Left colon (tissue), 2 donors: ENCODE data around the gene TAS2R40. TPM values are rescaled to one million over a fixed set of nuclear protein-coding genes. Genes with fewer than 3 reads are reported as not detected.
A peak's percentile ranks its signal among the peaks of the same experiment; 100 is the strongest.

Source experiments
- ATAC-seq: fragments of 200-7000 bp; cut with Tn5 transposase; one replicate; pipeline ENCODE4 v1.9.1; 2020; ENCODE audit warnings: mild to moderate bottlenecking, moderate library complexity
- DNase-seq, 2 donors: peaks; one replicate each; pipeline ENCODE4 v3.0.0-alpha.2; 2020
- intact Hi-C, 2 donors: fragments of 100-400 bp; cut with DNase I in 1 of 2; cut with micrococcal nuclease in 1 of 2; formaldehyde crosslinking; loops; one replicate each; pipeline versions ENCODE4 v1.11.2 to v1.14.0; 2022; cut with DNase I, micrococcal nuclease
- total RNA-seq, 2 donors: library from RNA; stranded (reverse); fragmentation: NEBNext Ultra II Directional; extraction: Animal tissue kit (Norgen Biotek cat#: 25700); gene quantifications; one replicate each; pipeline ENCODE4 v1.2.1, GENCODE V29; 2021
- donor health status: DM: no; HTN: no; CAD: no.
- donor health status: DM: yes; HTN: yes; CAD: no.

The TAS2R40 gene
- total RNA-seq, 2 donors from 2014 or later, result not detected

DNA sequence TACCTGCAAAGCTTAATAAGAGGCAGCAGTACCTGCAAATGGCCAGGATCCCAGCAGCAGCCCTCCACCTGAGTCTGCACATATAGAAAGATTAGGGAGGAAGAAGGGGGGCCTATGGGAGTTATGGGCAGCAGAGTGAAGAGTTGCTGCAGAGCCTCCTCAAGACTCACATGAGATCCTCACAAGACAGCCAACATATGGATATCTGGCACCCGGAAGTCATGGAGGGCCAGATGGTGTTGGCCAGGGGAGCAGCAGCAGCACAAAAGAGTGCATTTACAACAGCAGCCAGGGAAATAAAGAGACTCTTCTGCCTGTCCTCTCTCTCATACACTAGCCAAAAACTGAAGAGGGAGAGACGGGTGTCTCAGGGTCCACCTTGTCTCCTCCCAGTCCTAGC, 4.0 kb upstream of the TAS2R40 start:
- DNase-seq (no peak), ATAC-seq (no peak)
- intact Hi-C loops, result loop anchor here (10.0 kb wide), 2 partner anchors 213 to 363 kb away; partner anchors contain the start of gene EPHB6 (in 1 of the 2)

DNA sequence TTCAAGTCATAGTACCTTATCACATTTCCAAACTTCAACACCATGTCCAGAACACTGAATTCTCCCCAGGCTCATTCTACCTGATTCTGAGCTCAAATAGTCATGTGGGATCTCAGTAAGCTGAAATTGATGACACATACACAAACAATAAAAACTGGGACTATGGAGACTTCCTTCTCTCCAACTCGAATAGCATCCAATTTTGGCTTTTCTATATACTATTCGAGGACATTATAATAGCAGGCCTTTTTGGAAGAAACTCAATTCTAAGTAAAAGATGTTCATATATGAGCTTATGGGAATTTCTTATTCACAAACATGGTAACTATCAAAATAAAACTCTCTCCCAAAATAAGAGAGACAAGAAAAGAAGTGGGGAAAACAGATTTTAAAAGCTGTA, 551 bp upstream of the TAS2R40 start:
- ATAC-seq (no peak), DNase-seq (no peak)
- intact Hi-C loops, result no loop called here

DNA sequence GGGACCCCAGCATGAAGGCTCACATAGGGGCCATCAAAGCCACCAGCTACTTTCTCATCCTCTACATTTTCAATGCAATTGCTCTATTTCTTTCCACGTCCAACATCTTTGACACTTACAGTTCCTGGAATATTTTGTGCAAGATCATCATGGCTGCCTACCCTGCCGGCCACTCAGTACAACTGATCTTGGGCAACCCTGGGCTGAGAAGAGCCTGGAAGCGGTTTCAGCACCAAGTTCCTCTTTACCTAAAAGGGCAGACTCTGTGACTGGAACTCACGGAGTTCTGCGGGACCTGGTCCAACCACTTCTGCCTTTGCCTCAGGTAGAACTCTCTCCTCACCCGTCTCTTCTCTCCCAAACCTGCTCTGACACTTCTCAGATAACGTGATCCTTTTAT, 945 bp downstream of the TAS2R40 start:
- ATAC-seq, result no peak
- intact Hi-C loops, result no loop called here
- peak in 1 of 2 donors; percentile 33 for DNase-seq

DNA sequence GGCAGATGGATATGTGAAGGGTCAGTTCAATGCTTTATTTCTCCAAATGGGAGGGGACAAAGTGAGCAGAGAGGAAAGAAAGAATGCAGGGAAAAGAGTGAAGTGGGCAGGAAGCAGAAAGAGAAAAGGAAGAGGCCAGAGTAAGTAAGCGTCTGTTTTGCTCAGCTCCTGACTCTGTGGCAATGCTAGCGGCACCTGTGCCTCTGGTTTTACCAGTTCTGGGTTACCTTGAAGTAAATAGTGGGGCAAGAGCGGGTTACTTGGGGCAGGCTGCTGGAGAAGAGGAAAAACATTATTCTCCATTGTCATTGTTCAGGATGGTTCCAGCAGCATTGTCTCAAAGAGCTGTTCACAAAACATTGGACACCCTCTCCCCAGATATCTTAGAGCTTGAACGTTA, 1.9 kb downstream of the TAS2R40 start:
- intact Hi-C loops, result no loop called here
- DNase-seq (no peak), ATAC-seq (no peak)

DNA sequence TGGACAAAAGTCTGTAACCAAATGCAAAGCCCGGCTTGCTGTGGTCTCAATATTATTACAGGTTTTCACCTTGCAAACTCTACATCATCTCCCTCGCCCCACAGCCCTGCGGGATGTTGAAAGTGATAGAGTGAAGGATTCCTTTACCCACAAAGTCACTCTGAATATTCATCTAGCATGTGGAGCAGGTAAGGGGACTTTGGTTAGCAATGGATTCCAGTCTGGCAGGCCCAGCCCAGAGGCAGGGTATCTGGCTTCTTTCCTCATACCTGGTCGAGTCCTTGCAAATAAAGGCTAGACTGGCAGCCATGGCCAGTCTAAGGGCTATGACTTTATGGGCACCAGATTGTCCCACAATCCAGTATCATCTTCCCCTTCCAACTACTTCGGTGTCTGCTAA, 3.2 kb downstream of the TAS2R40 start:
- no peak for ATAC-seq

DNA sequence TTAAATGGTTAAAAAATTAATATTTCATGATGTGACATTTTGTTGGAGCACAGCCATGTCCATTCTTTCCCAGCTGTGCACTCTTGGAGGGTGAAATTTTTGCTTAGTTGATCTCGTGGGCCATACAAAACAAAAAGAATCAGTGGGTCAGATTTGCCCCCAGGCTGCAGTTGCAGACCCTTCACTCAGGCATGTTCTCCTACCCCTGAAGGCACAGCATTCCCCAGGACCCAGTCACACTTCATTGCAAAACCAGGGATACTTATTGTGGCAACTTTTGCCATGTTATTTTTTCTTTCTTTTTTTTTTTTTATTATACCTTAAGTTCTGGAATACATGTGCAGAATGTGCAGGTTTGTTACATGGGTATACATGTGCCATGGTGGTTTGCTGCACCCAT, 6.0 kb downstream of the TAS2R40 start:
- DNase-seq (no peak), ATAC-seq (no peak)
- intact Hi-C loops, result no loop called here

More for the DNA sequence above, 3.2 kb downstream of the TAS2R40 start:
- intact Hi-C loops, result no loop called here
- DNase-seq, result no peak

DNA sequence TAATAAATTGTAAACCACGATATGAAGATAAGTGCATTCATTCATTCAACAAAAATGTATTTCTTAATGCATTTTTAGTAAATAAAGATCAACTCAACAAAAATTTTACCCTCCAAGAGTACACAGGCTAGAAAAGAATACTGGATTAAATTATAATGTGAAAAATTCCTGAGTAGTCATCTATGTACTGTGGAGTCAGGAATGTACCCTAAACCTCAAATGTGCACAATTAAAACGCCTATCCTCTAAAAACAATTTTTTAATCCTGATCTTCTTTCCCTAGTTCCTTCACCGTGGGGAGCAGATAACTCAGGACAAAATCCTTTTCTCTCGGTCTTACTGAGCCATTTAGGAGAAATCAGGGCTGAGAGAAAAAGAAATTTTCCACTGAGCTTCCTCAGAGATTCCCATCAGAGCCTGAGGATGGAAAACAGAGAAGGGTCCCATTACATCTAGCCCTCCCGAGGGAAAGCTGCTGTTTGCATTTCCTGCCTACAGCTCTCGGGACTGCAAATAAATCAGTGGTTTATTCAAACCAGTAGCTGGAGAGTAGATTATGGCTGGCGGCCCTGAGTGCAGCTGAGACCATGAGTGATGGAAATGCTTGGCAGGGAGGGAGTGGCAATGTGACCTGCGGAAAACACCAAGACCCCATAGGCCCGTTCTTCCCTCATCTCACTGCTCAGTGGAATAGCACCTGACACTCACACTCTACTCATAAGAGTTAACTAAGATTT, 7.4 kb downstream of the TAS2R40 start:
- intact Hi-C loops, result no loop called here
- DNase-seq (no peak), ATAC-seq (no peak)

DNA sequence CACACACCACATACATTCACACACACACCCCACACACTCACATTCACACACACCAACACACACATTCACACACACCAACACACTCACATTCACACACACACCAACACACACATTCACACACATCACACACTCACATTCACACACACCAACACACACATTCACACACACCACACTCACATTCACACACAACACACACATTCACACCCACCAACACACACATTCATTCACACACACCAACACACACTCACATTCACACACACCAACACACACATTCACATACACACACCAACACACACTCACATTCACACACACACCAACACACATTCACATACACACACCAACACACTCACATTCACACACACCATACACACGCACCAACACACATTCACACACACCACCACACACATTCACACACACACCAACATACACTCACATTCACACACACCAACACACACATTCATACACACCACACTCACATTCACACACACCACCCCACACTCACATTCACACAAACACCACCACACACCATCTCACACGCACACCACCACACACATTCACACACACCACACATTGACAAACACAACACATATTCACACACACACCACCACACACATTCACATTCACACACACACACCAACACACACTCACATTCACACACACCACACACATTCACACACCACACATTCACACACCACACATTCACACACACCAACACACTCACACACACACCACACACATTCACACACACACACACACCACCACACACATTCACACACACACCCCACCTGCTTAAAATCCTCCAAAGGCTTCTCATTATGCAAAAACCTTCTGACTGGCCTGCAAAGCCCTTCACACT, 9.0 kb downstream of the TAS2R40 start:
- DNase-seq (no peak), ATAC-seq (no peak)
- intact Hi-C loops, result loop anchor here in 1 of 2 donors (10.0 kb wide), 1 partner anchor 74 kb away; no protein-coding TSS in a partner anchor

DNA sequence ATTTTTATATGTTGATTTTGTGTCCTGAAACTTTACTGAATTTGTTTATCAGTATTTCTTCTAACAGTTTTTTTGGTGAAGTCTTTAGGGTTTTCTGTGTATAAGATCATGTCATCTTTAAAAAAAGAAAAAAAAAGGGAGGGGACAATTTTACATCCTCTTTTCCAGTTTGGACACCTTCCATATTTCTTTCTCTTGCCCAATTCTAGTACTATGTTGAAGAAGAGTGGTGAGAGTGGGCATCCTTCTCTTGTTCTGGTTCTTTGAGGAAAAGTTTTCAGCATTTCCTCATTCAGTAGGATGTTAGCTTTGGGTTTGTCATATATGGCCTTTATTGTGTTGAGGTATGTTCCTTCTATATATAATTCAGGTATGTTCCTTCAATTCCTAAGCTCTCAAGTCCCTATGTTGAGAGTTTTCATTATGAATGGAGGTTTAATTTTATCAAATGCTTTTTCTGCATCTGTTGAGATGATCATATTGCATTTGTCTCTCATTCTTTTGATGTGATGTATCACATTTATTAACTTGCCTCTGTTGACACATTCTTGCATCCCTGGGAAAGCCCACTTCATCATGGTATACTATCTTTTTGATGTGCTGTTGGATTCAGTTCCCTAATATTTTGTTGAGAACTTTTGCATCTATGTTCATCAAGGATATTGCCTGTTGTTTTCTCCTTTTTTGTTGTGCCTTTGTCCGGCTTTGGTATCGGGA, 12.1 kb downstream of the TAS2R40 start:
- no peak for ATAC-seq
- DNase-seq, result no peak
- intact Hi-C loops, result loop anchor here in 1 of 2 donors (10.0 kb wide), 1 partner anchor 71 kb away; no protein-coding TSS in a partner anchor

DNA sequence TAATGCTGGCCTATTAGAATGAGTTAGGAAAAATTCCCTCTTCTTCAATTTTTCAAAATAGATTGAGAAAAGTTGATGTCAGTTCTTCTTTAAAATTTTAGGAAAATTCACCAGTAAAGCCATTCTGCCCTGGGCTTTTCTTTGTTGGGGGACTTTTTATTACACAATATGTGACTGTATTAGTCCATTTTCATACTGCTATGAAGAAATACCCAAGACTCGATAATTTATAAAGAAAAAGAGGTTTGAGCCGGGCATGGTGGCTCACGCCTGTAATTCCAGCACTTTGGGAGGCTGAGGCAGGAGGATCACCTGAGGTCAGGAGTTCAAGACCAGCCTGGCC, 12.7 kb downstream of the TAS2R40 start:
- no peak for DNase-seq
- intact Hi-C loops, result loop anchor here in 1 of 2 donors (10.0 kb wide), 1 partner anchor 70 kb away; no protein-coding TSS in a partner anchor
- ATAC-seq, result no peak

DNA sequence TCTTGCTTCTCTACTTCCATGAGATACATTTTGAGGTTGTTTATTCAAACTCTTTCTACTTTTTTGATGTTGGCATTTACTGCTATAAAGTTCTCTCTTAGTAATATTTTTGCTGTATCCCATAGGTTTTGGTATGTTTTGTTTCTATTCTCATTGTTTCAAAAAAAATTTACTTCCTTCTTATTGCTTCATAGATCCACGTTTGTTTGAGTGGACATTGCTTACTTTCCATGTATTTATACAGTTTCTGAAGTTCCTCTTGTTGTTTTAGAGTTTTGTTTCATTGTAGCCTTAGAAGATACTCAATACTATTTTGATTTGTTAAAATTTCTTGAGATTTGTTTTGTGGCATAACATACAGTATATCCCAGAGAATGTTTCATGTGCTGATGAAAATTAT, 13.7 kb downstream of the TAS2R40 start:
- DNase-seq (no peak), ATAC-seq (no peak)
- intact Hi-C loops, result loop anchor here in 1 of 2 donors (10.0 kb wide), 1 partner anchor 69 kb away; no protein-coding TSS in a partner anchor

DNA sequence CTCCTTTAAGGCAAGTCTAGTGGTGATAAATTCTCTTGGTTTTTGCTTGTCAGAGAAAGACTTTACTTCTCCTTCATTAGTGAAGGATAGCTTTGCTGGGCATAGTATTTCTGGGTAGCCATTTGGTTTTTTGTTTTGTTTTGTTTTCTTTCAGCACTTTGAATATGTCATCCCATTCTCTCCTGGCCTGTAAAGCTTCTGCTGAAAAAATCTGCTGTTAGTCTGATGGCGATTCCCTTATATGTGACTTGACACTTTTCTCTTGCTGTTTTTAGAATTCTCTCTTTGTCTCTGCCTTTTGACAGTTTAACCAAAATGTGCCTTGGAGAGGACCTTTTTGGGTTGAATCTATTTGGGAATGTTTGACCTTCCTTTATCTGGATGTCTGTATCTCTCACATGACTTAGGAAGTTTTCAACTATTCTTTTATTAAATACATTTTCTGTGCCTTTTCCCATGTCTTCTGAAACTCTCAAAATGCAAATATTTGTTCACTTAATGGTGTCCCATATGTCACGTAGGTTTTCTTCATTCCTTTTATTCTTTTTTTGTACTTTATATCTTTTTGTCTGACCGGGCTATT, 14.7 kb downstream of the TAS2R40 start:
- intact Hi-C loops, result loop anchor here in 1 of 2 donors (10.0 kb wide), 1 partner anchor 68 kb away; no protein-coding TSS in a partner anchor
- ATAC-seq (no peak), DNase-seq (no peak)

DNA sequence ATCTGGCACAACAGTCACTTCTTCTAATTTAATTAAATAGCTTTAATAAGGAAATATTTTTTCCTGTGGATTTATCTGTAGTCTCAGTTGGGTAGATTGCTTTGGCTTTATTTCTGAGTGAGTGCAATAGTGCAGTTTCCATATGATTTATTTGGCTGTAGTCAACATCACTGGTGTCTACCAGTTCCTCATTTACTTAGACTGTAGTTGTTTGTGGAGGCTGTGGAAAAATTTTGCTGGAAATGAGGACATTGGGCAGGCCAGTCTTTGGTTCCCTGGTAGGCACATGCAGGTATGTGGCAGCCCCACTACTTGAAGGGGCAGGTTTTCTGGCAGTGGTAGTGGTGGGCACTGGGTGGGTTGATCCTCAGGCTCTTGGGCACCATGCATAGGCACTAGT, 15.5 kb downstream of the TAS2R40 start:
- no peak for ATAC-seq
- intact Hi-C loops, result loop anchor here in 1 of 2 donors (10.0 kb wide), 1 partner anchor 67 kb away; no protein-coding TSS in a partner anchor
- DNase-seq, result no peak

DNA sequence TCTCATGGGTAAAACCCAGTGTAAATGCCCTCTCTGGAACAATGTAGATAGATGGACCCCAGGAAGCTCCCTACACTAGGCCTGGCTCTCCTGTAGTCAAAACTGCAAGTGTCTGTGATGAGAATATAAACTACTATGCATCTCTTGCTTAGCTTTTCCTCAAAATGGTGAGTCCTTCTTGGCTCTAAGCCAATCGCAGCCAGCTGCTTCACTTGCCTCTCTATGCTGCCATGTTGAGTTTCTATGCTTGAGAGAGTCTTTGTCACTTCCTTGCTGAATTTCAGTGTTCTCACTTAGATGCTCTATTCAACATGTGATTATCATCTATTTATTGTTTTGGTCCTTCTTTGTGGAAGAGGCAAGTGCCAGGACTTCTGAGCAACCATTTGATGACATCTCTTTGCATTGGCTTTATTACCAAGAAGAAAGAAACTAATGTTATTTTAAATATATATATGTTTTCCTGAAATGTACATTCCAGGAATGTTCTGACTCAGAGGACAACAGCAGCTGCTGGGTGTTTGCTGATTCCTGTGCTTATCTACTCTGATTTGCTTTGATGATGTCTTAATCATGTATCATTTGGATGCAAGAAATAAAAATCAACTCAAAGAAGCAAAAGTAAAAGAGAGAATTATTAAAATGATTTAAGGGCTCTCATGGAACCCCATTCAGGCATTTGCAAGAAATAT, 16.6 kb downstream of the TAS2R40 start:
- intact Hi-C loops, result loop anchor here in 1 of 2 donors (10.0 kb wide), 1 partner anchor 66 kb away; no protein-coding TSS in a partner anchor
- DNase-seq (no peak), ATAC-seq (no peak)

DNA sequence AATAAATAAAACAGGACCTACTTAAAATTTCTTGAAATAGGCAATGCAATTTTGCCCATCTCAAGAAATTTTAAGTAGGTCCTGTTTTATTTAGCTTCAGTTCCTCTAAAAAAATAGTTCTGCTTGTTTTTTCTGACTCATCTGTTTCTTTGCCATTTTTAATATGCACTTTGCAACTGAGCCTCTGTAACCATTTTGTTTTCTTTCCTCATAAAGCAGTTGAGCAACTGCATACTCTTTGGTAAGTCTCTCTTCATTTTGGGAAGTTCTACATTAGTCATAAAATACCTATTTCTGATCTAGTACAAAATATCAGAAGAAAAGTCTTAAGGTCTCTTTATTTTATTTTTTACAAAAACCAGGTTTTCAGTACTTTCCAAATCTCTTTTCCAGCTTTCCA, 18.0 kb downstream of the TAS2R40 start:
- ATAC-seq (no peak), DNase-seq (no peak)
- intact Hi-C loops, result loop anchor here (2.0 to 10.0 kb wide), 3 partner anchors 62 to 177 kb away; no protein-coding TSS in a partner anchor

DNA sequence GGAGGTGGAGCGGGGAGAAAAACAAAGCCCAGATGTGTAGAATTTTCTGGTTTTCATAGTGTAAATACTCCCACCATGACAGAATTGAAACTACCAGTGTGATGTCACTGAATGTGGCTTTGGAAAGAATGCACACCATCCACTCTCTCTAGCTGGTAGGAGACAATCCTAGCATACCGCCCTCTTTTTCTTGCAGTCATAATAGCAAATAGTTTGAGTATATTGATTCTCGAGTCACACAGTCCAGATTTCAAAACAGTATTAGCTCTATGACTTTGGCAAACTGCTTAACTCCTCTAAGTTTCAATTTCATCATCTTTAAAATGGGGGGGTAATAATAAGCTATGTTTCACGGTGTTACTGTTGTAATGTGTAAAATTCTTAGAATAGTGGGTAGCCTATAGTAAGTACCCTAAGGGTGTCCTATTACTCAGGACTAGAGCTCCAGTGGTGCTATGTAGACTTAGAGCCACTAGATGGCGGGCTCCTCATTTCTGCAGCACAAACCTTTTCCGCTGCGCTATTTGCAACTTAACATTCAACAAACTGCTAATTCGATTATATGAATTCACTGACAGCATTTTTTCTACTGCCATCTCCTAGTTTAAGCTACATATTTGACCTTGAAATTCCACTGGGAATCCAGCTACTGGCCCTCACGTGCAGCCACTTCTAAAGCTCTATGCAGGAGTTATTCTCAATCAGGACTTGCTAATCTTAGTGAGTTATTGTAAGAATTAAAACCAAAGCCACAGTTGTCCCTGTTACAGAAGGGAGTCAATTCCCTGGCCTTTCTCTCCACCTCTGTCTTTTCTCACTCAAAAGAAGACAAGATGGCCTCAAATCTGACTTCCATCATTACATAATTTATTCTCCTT, 18.7 kb downstream of the TAS2R40 start:
- ATAC-seq, result peak; percentile 36
- intact Hi-C loops, result loop anchor here in 1 of 2 donors (2.0 to 5.0 kb wide), 2 partner anchors 62 to 176 kb away; no protein-coding TSS in a partner anchor
- peak; percentile 61 to 73 for DNase-seq

DNA sequence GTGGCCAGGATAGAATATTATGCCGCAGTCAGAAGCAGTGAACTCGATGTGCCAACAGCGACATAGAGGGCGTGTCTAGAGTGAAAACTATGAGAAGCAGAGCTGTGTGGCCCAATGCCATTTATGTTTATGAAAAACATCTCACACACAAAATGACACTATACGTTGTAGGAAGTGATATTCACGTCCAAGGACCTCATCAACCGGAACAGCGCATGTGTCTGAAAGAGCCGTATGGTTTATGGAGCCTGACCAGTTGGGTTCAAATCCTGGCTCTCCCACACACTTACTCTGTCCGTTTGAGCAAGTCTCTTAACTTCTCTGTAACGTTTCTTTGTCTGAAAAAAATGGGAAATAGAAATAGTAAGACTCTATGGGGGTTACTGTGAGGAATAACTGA, 20.5 kb downstream of the TAS2R40 start:
- no peak for DNase-seq
- no peak for ATAC-seq
- intact Hi-C loops, result loop anchor here in 1 of 2 donors (5.0 kb wide), 1 partner anchor 60 kb away; no protein-coding TSS in a partner anchor
